Measurements from ENCODE around the gene NFKBIB. TPM values are rescaled to one million over a fixed set of nuclear protein-coding genes. Genes with fewer than 3 reads are reported as not detected.
"Not testable (repeated sequence)": the region's sequence is repeated elsewhere in the genome, so short reads cannot be mapped to it uniquely, and the experiment has no call there.

NFKBIB gene
- total RNA-seq, 1 donor from 2014 or later = 81.8 TPM

GRCh38 chr19:38880076-38880881, 19.5 kb upstream of the NFKBIB start:
- H3K4me1 Mint-ChIP-seq (ENCODE audit: low read depth) = peaks cover 19% of the 10 kb centered on the region
- no peaks in the 10 kb centered on the region for H3K9me3 Mint-ChIP-seq
- peaks cover 19% of the 10 kb centered on the region for H3K36me3 Mint-ChIP-seq (ENCODE audit: low read depth)
- no peak for DNase-seq (ENCODE audit: low spot score)
- H3K4me3 Mint-ChIP-seq (ENCODE audit: low read depth) = peak overlapping the region; percentile 26
- H3K27me3 Mint-ChIP-seq (ENCODE audit: low read depth) = no peaks in the 10 kb centered on the region
- H3K27ac Mint-ChIP-seq = no peak overlapping the region
- intact Hi-C loops (cut with micrococcal nuclease) = no loop called here

GRCh38 chr19:38880882-38881609, 18.7 kb upstream of the NFKBIB start:
- Mint-ChIP-seq H3K4me3 (ENCODE audit: low read depth) (no peak overlapping the region), H3K27ac (peak overlapping the region; percentile 33), H3K9me3 (no peaks in the 10 kb centered on the region), H3K4me1 (ENCODE audit: low read depth) (peaks cover 18% of the 10 kb centered on the region), H3K36me3 (ENCODE audit: low read depth) (peaks cover 14% of the 10 kb centered on the region), H3K27me3 (ENCODE audit: low read depth) (no peaks in the 10 kb centered on the region)
- intact Hi-C loops (cut with micrococcal nuclease) = no loop called here
- DNase-seq (ENCODE audit: low spot score) = no peak

- Mint-ChIP-seq H3K27me3 (ENCODE audit: low read depth) (no peaks in the 10 kb centered on the region), H3K4me3 (ENCODE audit: low read depth) (no peak overlapping the region), H3K4me1 (ENCODE audit: low read depth) (peaks cover 5% of the 10 kb centered on the region), H3K36me3 (ENCODE audit: low read depth) (peaks cover 7% of the 10 kb centered on the region), H3K9me3 (no peaks in the 10 kb centered on the region), H3K27ac (peak overlapping the region; percentile 9)
- DNase-seq (ENCODE audit: low spot score) = no peak
- intact Hi-C loops (cut with micrococcal nuclease) = no loop called here
Observed at GRCh38 chr19:38883286-38883685, 16.5 kb upstream of the NFKBIB start.

- H3K27me3 Mint-ChIP-seq (ENCODE audit: low read depth); intact Hi-C loops (cut with micrococcal nuclease); H3K9me3 Mint-ChIP-seq; DNase-seq (ENCODE audit: low spot score); H3K27ac Mint-ChIP-seq; H3K4me1 Mint-ChIP-seq (ENCODE audit: low read depth); H3K4me3 Mint-ChIP-seq (ENCODE audit: low read depth): not testable (repeated sequence)
- H3K36me3 Mint-ChIP-seq (ENCODE audit: low read depth) = peaks cover 11% of the 10 kb centered on the region
Observed at GRCh38 chr19:38884691-38885090, 15.1 kb upstream of the NFKBIB start.

- no peaks in the 10 kb centered on the region for H3K4me1 Mint-ChIP-seq (ENCODE audit: low read depth)
- peaks cover 4% of the 10 kb centered on the region for H3K36me3 Mint-ChIP-seq (ENCODE audit: low read depth)
- intact Hi-C loops (cut with micrococcal nuclease) = no loop called here
Observed at GRCh38 chr19:38888876-38889275, 10.9 kb upstream of the NFKBIB start.

GRCh38 chr19:38889803-38890202, 10.0 kb upstream of the NFKBIB start:
- Mint-ChIP-seq H3K27me3 (ENCODE audit: low read depth) (no peaks in the 10 kb centered on the region), H3K4me1 (ENCODE audit: low read depth) (no peaks in the 10 kb centered on the region), H3K4me3 (ENCODE audit: low read depth) (no peak overlapping the region), H3K27ac (no peak overlapping the region), H3K36me3 (ENCODE audit: low read depth) (peaks cover 4% of the 10 kb centered on the region), H3K9me3 (no peaks in the 10 kb centered on the region)
- DNase-seq (ENCODE audit: low spot score) = no peak
- intact Hi-C loops (cut with micrococcal nuclease) = no loop called here

More at GRCh38 chr19:38888876-38889275, 10.9 kb upstream of the NFKBIB start:
- Mint-ChIP-seq H3K4me3 (ENCODE audit: low read depth) (no peak overlapping the region), H3K9me3 (no peaks in the 10 kb centered on the region), H3K27ac (no peak overlapping the region), H3K27me3 (ENCODE audit: low read depth) (no peaks in the 10 kb centered on the region)
- DNase-seq (ENCODE audit: low spot score) = no peak

- H3K9me3 Mint-ChIP-seq = no peaks in the 10 kb centered on the region
- intact Hi-C loops (cut with micrococcal nuclease) = no loop called here
Observed at GRCh38 chr19:38890686-38891085, 9.1 kb upstream of the NFKBIB start.

GRCh38 chr19:38891771-38892170, 8.0 kb upstream of the NFKBIB start:
- Mint-ChIP-seq H3K27me3 (ENCODE audit: low read depth) (no peaks in the 10 kb centered on the region), H3K4me1 (ENCODE audit: low read depth) (no peaks in the 10 kb centered on the region), H3K27ac (no peak overlapping the region), H3K9me3 (no peaks in the 10 kb centered on the region), H3K36me3 (ENCODE audit: low read depth) (peaks cover 4% of the 10 kb centered on the region), H3K4me3 (ENCODE audit: low read depth) (no peak overlapping the region)
- intact Hi-C loops (cut with micrococcal nuclease) = no loop called here
- no peak for DNase-seq (ENCODE audit: low spot score)

More at GRCh38 chr19:38890686-38891085, 9.1 kb upstream of the NFKBIB start:
- H3K36me3 Mint-ChIP-seq (ENCODE audit: low read depth) = peaks cover 4% of the 10 kb centered on the region
- no peaks in the 10 kb centered on the region for H3K4me1 Mint-ChIP-seq (ENCODE audit: low read depth)
- DNase-seq (ENCODE audit: low spot score) = no peak
- H3K27me3 Mint-ChIP-seq (ENCODE audit: low read depth) = no peaks in the 10 kb centered on the region
- H3K4me3 Mint-ChIP-seq (ENCODE audit: low read depth) = no peak overlapping the region
- H3K27ac Mint-ChIP-seq = no peak overlapping the region

- H3K4me3 Mint-ChIP-seq (ENCODE audit: low read depth) = no peak overlapping the region
- H3K36me3 Mint-ChIP-seq (ENCODE audit: low read depth) = peaks cover 4% of the 10 kb centered on the region
- intact Hi-C loops (cut with micrococcal nuclease) = no loop called here
- H3K4me1 Mint-ChIP-seq (ENCODE audit: low read depth) = no peaks in the 10 kb centered on the region
- no peak for DNase-seq (ENCODE audit: low spot score)
- no peaks in the 10 kb centered on the region for H3K27me3 Mint-ChIP-seq (ENCODE audit: low read depth)
- H3K27ac Mint-ChIP-seq = no peak overlapping the region
- H3K9me3 Mint-ChIP-seq = no peaks in the 10 kb centered on the region
Observed at GRCh38 chr19:38892841-38893240, 6.9 kb upstream of the NFKBIB start.

- no peaks in the 10 kb centered on the region for H3K9me3 Mint-ChIP-seq
- intact Hi-C loops (cut with micrococcal nuclease) = no loop called here
- DNase-seq (ENCODE audit: low spot score) = no peak
- H3K4me3 Mint-ChIP-seq (ENCODE audit: low read depth) = no peak overlapping the region
- H3K27ac Mint-ChIP-seq = no peak overlapping the region
- H3K36me3 Mint-ChIP-seq (ENCODE audit: low read depth) = peaks cover 4% of the 10 kb centered on the region
- H3K27me3 Mint-ChIP-seq (ENCODE audit: low read depth) = no peaks in the 10 kb centered on the region
- H3K4me1 Mint-ChIP-seq (ENCODE audit: low read depth) = peaks cover 3% of the 10 kb centered on the region
Observed at GRCh38 chr19:38893341-38893771, 6.4 kb upstream of the NFKBIB start.

GRCh38 chr19:38894968-38895367, 4.8 kb upstream of the NFKBIB start:
- Mint-ChIP-seq H3K4me3 (ENCODE audit: low read depth) (no peak overlapping the region), H3K4me1 (ENCODE audit: low read depth) (peaks cover 9% of the 10 kb centered on the region), H3K36me3 (ENCODE audit: low read depth) (no peaks in the 10 kb centered on the region), H3K9me3 (no peaks in the 10 kb centered on the region), H3K27ac (no peak overlapping the region), H3K27me3 (ENCODE audit: low read depth) (no peaks in the 10 kb centered on the region)
- no peak for DNase-seq (ENCODE audit: low spot score)
- intact Hi-C loops (cut with micrococcal nuclease) = no loop called here

- peak overlapping the region; percentile 90 for H3K4me3 Mint-ChIP-seq (ENCODE audit: low read depth)
- H3K4me1 Mint-ChIP-seq (ENCODE audit: low read depth) = peaks cover 13% of the 10 kb centered on the region
- H3K9me3 Mint-ChIP-seq = no peaks in the 10 kb centered on the region
- intact Hi-C loops (cut with micrococcal nuclease) = loop anchor here (1.0 kb wide), 3 partner anchors 31 to 68 kb away; partner anchors contain the start of genes ECH1, MRPS12 and SARS2
- H3K27me3 Mint-ChIP-seq (ENCODE audit: low read depth) = no peaks in the 10 kb centered on the region
- DNase-seq (ENCODE audit: low spot score) = no peak
- H3K27ac Mint-ChIP-seq = peak overlapping the region; percentile 85
- peaks cover 19% of the 10 kb centered on the region for H3K36me3 Mint-ChIP-seq (ENCODE audit: low read depth)
Observed at GRCh38 chr19:38898788-38899446, 852 bp upstream of the NFKBIB start.
